Parathyroid adenoma (tissue), 2 donors: ENCODE measurements around the gene MTFMT.

ENCODE experiments used
- H2AFZ ChIP-seq: fragments of 300-600 bp; sonication (generic); one replicate; pipeline ENCODE4 v1.7.0; 2017; ENCODE audit warnings: antibody characterized with exemption, mild to moderate bottlenecking
- H3K27ac ChIP-seq: fragments of 300-600 bp; sonication (generic); one replicate; pipeline ENCODE4 v1.7.0; 2017
- H3K27me3 ChIP-seq: fragments of 300-600 bp; sonication (generic); one replicate; pipeline ENCODE4 v1.7.0; 2017; ENCODE audit warnings: low read length; ENCODE audit not compliant: control insufficient read depth, insufficient read depth
- H3K36me3 ChIP-seq: fragments of 300-600 bp; sonication (generic); one replicate; pipeline ENCODE4 v1.7.0; 2017; ENCODE audit warnings: low read length; ENCODE audit not compliant: control insufficient read depth, insufficient read depth
- H3K4me1 ChIP-seq: fragments of 300-600 bp; sonication (generic); one replicate; pipeline ENCODE4 v1.7.0; 2017; ENCODE audit warnings: control low read depth
- H3K4me2 ChIP-seq: fragments of 300-600 bp; sonication (generic); one replicate; pipeline ENCODE4 v1.7.0; 2017; ENCODE audit warnings: low read length
- H3K4me3 ChIP-seq: fragments of 300-600 bp; sonication (generic); one replicate; pipeline ENCODE4 v1.7.0; 2017; ENCODE audit warnings: low read depth, low read length
- H3K79me2 ChIP-seq: fragments of 300-600 bp; sonication (generic); one replicate; pipeline ENCODE4 v1.7.0; 2017; ENCODE audit warnings: control low read depth
- H3K9ac ChIP-seq: fragments of 300-600 bp; sonication (generic); one replicate; pipeline ENCODE4 v1.7.0; 2017; ENCODE audit warnings: mild to moderate bottlenecking
- H3K9me3 ChIP-seq: fragments of 300-600 bp; sonication (generic); one replicate; pipeline ENCODE4 v1.7.0; 2017; ENCODE audit warnings: low read length; ENCODE audit not compliant: control insufficient read depth
- TF ChIP-seq, protein P1 (sequence below): fragments of 300-600 bp; sonication (generic); IDR thresholded peaks from one replicate; pipeline ENCODE4 v1.7.0; 2017; ENCODE audit warnings: antibody characterized with exemption, mild to moderate bottlenecking
- donor health status: primary hyperparathyroidism.

Gene MTFMT

DNA sequence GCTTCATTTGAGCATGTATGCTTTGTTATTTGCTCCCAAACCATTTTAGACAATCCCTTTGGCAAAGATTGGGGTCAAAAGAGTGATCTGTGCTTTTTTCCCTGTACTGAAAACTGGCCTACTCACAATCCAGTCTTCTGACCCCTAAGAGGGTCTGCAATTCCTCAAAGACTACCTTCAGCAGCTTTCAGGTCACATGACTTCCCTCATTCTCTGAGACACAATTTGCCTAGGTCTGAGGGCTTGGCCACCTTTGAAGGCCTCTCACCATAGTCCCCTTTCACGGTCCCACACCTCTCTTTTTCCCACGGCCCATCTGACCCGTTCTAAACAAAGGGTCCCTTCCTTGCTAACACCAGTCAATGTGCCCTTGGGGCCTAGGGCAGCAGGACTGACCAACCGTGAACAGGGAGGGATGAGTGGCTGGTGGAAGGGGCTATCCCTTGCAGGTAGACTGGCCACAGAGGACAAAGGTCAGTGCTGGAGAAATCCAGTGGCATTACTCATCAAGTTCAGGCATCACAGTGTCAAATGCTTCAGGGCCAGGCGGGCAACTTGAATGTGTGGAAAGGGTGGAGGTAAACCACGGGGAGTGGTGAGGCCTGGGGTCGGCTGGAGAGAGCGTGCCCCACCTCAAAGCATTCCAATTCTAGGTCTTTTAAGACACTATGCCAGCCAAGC lies 27.6 kb upstream of the MTFMT start:
- no peak overlapping the region for H2AFZ ChIP-seq
- H3K27me3 ChIP-seq, result no peaks in the 10 kb centered on the region
- no peaks in the 10 kb centered on the region for H3K9me3 ChIP-seq
- no peak overlapping the region for H3K4me3 ChIP-seq
- H3K36me3 ChIP-seq, result no peaks in the 10 kb centered on the region
- H3K27ac ChIP-seq, result no peak overlapping the region
- TF ChIP-seq, protein P1, sequence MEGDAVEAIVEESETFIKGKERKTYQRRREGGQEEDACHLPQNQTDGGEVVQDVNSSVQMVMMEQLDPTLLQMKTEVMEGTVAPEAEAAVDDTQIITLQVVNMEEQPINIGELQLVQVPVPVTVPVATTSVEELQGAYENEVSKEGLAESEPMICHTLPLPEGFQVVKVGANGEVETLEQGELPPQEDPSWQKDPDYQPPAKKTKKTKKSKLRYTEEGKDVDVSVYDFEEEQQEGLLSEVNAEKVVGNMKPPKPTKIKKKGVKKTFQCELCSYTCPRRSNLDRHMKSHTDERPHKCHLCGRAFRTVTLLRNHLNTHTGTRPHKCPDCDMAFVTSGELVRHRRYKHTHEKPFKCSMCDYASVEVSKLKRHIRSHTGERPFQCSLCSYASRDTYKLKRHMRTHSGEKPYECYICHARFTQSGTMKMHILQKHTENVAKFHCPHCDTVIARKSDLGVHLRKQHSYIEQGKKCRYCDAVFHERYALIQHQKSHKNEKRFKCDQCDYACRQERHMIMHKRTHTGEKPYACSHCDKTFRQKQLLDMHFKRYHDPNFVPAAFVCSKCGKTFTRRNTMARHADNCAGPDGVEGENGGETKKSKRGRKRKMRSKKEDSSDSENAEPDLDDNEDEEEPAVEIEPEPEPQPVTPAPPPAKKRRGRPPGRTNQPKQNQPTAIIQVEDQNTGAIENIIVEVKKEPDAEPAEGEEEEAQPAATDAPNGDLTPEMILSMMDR, result no peak
- no peaks in the 10 kb centered on the region for H3K4me1 ChIP-seq
- H3K9ac ChIP-seq, result no peak overlapping the region
- no peaks in the 10 kb centered on the region for H3K79me2 ChIP-seq
- no peak overlapping the region for H3K4me2 ChIP-seq

DNA sequence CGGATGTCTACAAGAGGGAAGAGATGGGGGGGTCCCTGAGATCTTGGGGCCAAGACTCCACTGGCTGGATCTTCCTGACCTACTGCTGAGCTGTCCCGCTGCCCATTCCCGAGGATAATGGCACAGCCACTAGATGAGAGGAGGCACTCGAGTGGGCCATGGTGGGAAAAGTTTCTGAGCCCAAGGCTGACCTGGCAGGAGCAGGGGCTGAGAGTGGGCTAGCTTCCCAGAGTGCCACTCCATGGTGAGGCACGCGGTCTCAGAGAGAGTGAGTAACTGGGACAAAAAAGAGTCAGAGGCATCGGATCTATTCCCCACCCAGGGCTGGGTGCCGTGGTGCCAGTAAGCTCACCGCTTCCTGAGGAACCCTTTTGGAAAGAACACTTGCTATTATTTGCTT lies 26.7 kb upstream of the MTFMT start:
- H3K79me2 ChIP-seq, result no peaks in the 10 kb centered on the region
- no peaks in the 10 kb centered on the region for H3K9me3 ChIP-seq
- H3K27me3 ChIP-seq, result no peaks in the 10 kb centered on the region
- no peak overlapping the region for H3K9ac ChIP-seq
- no peaks in the 10 kb centered on the region for H3K36me3 ChIP-seq
- no peaks in the 10 kb centered on the region for H3K4me1 ChIP-seq
- H3K4me2 ChIP-seq, result no peak overlapping the region
- TF ChIP-seq, protein P1, result no peak
- no peak overlapping the region for H2AFZ ChIP-seq
- no peak overlapping the region for H3K4me3 ChIP-seq
- H3K27ac ChIP-seq, result no peak overlapping the region

DNA sequence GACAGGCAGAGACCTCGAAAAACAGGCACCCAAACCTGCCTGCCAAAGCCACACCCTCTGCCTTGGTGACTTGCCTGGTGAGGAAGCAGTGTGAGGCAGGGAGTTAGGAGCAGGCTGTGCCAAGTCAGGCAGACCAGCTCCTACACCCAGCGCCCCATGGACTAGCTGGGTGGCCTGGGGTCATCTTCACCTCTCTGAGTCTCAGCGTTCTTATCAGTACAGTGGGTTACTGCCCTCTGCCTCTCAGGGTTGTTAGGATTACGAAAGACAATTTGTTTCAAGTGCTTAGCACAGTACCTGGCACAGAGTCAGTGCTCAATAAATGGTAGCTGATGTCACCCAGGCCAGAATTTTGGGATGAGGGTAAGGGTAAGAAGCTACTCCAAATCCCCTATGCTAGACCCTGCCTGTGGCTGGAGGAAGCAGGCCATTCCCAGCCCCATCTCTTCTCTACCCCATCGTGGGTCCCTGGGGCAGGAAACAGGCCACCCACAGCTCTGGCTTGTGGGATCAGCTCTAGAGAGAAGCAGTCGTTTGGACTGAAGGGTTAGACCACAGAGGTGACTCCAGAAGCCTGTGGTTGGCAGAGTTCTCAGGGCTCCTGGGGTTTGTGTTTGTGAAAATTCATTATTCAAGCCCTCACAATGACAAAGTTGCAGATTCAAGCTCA lies 25.9 kb upstream of the MTFMT start:
- Histone ChIP-seq H3K4me1 (no peaks in the 10 kb centered on the region), H2AFZ (no peak overlapping the region)

DNA sequence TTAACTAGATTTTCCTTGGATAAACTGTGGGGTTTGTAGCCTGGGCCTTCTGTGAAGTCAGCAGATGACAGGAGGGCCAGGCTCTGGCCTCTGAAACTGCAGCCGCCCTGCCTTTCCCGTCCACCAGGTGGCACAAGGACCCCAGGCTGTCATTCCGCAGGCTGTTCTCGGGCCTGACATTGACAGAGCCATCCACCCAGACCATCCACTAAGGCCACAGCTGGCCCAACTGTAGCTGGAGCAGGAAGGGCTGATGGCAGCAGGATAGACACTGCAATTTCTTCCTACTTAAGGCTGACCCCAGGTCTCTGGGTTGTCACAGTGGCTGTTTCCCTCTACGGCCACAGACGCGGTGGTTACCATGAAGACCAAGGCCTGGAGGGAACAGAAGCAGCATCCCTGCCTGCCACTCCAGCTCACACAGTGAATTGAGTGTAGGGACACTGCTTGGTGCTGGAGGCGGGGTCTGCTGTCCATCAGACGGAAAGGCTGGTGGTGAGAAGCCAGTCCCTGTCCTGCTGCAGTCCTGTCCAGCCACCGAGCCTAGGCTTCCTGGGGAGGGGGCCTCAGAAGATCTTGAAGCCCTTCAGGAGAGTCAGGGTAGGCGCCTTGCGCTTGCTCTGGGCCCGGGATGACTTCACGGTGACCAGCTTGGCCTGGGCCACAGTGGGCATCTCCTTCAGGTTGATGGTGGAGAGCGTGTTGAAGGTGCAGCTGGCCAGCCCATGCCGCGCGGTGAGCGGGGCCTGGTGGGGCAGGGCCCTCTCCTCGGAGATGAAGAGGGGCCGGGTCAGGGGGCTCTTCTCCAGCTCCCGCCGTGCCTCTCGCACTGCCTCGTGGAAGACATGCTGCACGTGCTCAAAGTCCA lies 25.1 kb upstream of the MTFMT start:
- no peak overlapping the region for H3K4me3 ChIP-seq
- no peaks in the 10 kb centered on the region for H3K9me3 ChIP-seq
- no peaks in the 10 kb centered on the region for H3K36me3 ChIP-seq
- H3K4me2 ChIP-seq, result no peak overlapping the region
- H3K27ac ChIP-seq, result no peak overlapping the region
- H3K27me3 ChIP-seq, result no peaks in the 10 kb centered on the region
- no peak overlapping the region for H3K9ac ChIP-seq
- no peaks in the 10 kb centered on the region for H3K4me1 ChIP-seq
- TF ChIP-seq, protein P1, result peak; percentile 76
- H3K79me2 ChIP-seq, result no peaks in the 10 kb centered on the region
- no peak overlapping the region for H2AFZ ChIP-seq

More for the DNA sequence above, 25.9 kb upstream of the MTFMT start:
- H3K36me3 ChIP-seq, result no peaks in the 10 kb centered on the region
- no peak overlapping the region for H3K4me3 ChIP-seq
- H3K27ac ChIP-seq, result no peak overlapping the region
- H3K9me3 ChIP-seq, result no peaks in the 10 kb centered on the region
- TF ChIP-seq, protein P1, result no peak
- no peak overlapping the region for H3K4me2 ChIP-seq
- no peak overlapping the region for H3K9ac ChIP-seq
- no peaks in the 10 kb centered on the region for H3K27me3 ChIP-seq
- no peaks in the 10 kb centered on the region for H3K79me2 ChIP-seq
